GM12892 (cell line): Measurements from ENCODE around the gene MCCC2.
"Not testable (repeated sequence)": the region's sequence is repeated elsewhere in the genome, so short reads cannot be mapped to it uniquely, and the experiment has no call there.

Experiments
- DNase-seq: peaks from one replicate; pipeline ENCODE4 v3.0.0; 2011; ENCODE audit not compliant: insufficient read length
- FAIRE-seq: peaks from 2 replicates; lab custom pipeline; 2011; peaks lifted over from hg19 to GRCh38; lab: Jason Lieb, UNC
- POLR2A ChIP-seq: IDR thresholded peaks from 2 replicates; pipeline ENCODE4 v1.6.1; 2011; ENCODE audit warnings: low read depth, low read length, control low read depth
- POLR2AphosphoS5 ChIP-seq: IDR thresholded peaks from 2 replicates; pipeline ENCODE4 v1.6.1; 2011; ENCODE audit warnings: low read depth, low read length, control low read depth
- TAF1 ChIP-seq: IDR thresholded peaks from 2 replicates; pipeline ENCODE4 v1.6.1; 2011; ENCODE audit warnings: low read depth, mild to moderate bottlenecking, control low read depth, low read length, borderline replicate concordance

MCCC2 gene

GRCh38 chr5:71620630-71621029 lies 33.5 kb downstream of the MCCC2 start:
- FAIRE-seq (no peak), DNase-seq (no peak)
- TF ChIP-seq POLR2A (no peak), TAF1 (no peak), POLR2AphosphoS5 (no peak)

- FAIRE-seq, result no peak
- no peak for DNase-seq
- no peak for TF ChIP-seq TAF1
- TF ChIP-seq POLR2AphosphoS5, result no peak
- no peak for TF ChIP-seq POLR2A
These were observed 34.1 kb downstream of the MCCC2 start for GRCh38 chr5:71621268-71621667.

- no peak for DNase-seq
- no peak for FAIRE-seq
- TF ChIP-seq POLR2AphosphoS5 (no peak), POLR2A (no peak), TAF1 (no peak)
These were observed 34.6 kb downstream of the MCCC2 start for GRCh38 chr5:71621741-71622140.

- DNase-seq (no peak), FAIRE-seq (no peak)
- TF ChIP-seq TAF1 (no peak), POLR2AphosphoS5 (no peak), POLR2A (no peak)
These were observed 36.2 kb downstream of the MCCC2 start for GRCh38 chr5:71623221-71623794.

GRCh38 chr5:71629950-71630349 lies 42.8 kb downstream of the MCCC2 start:
- TF ChIP-seq POLR2AphosphoS5 (no peak), TAF1 (no peak), POLR2A (no peak)
- DNase-seq (no peak), FAIRE-seq (peak; percentile 9)

GRCh38 chr5:71631070-71631469 lies 43.9 kb downstream of the MCCC2 start:
- TF ChIP-seq TAF1 (no peak), POLR2A (no peak), POLR2AphosphoS5 (no peak)
- DNase-seq (no peak), FAIRE-seq (no peak)

- DNase-seq, result no peak
- FAIRE-seq, result no peak
- no peak for TF ChIP-seq POLR2AphosphoS5
- TF ChIP-seq POLR2A, result no peak
- no peak for TF ChIP-seq TAF1
These were observed 45.0 kb downstream of the MCCC2 start for GRCh38 chr5:71632168-71632567.

GRCh38 chr5:71633255-71634155 lies 46.4 kb downstream of the MCCC2 start:
- FAIRE-seq (no peak), DNase-seq (no peak)
- no peak for TF ChIP-seq POLR2A
- no peak for TF ChIP-seq POLR2AphosphoS5
- no peak for TF ChIP-seq TAF1

- FAIRE-seq (no peak), DNase-seq (no peak)
- TF ChIP-seq POLR2AphosphoS5 (no peak), TAF1 (no peak), POLR2A (no peak)
These were observed 50.0 kb downstream of the MCCC2 start for GRCh38 chr5:71637133-71637532.

- no peak for TF ChIP-seq POLR2AphosphoS5
- no peak for TF ChIP-seq POLR2A
- TF ChIP-seq TAF1, result no peak
- no peak for DNase-seq
- no peak for FAIRE-seq
These were observed 53.3 kb downstream of the MCCC2 start for GRCh38 chr5:71640408-71640807.

GRCh38 chr5:71645030-71645429 lies 57.9 kb downstream of the MCCC2 start:
- TF ChIP-seq TAF1, result no peak
- no peak for TF ChIP-seq POLR2A
- no peak for TF ChIP-seq POLR2AphosphoS5
- DNase-seq, result no peak
- FAIRE-seq, result no peak

GRCh38 chr5:71650940-71651339 lies 63.8 kb downstream of the MCCC2 start:
- not testable (repeated sequence) for DNase-seq, FAIRE-seq
